ENCODE results near the gene DCLK1.

- TF ChIP-seq CTCF (IDR thresholded peaks at IDR 0.05; ENCODE audit: insufficient read depth, low read length) (no peak), POLR2AphosphoS5 (IDR thresholded peaks at IDR 0.05; ENCODE audit: low read depth) (no peak)
Measured at GRCh38 chr13:35780613-35781012, 350.6 kb downstream of the DCLK1 start.
